NOMO-1 (cell line): ENCODE data around the gene TH.
"Not testable (repeated sequence)": the region's sequence is repeated elsewhere in the genome, so short reads cannot be mapped to it uniquely, and the experiment has no call there.

Source experiments
- DNase-seq, 2 experiments: peaks; one replicate each; lab custom pipeline; 2025; ENCODE audit not compliant: unreplicated experiment in 2 of 2; lab: John Stamatoyannopoulos, UW

The TH gene

GRCh38 chr11:2179516-2179915 is 7.9 kb upstream of the TH start:
- DNase-seq, result no peak

GRCh38 chr11:2178906-2179494 is 7.4 kb upstream of the TH start:
- DNase-seq, result no peak

- not testable (repeated sequence) for DNase-seq
Measured at GRCh38 chr11:2178055-2178773, 6.6 kb upstream of the TH start.

- no peak for DNase-seq
Measured at GRCh38 chr11:2177076-2177475, 5.5 kb upstream of the TH start.

GRCh38 chr11:2176389-2176900 is 4.8 kb upstream of the TH start:
- no peak for DNase-seq

GRCh38 chr11:2175659-2176058 is 4.0 kb upstream of the TH start:
- no peak for DNase-seq

- no peak for DNase-seq
Measured at GRCh38 chr11:2174361-2174760, 2.7 kb upstream of the TH start.

GRCh38 chr11:2173761-2174160 is 2.1 kb upstream of the TH start:
- no peak for DNase-seq

- no peak for DNase-seq
Measured at GRCh38 chr11:2173150-2173693, 1.6 kb upstream of the TH start.

GRCh38 chr11:2172676-2173075 is 1.1 kb upstream of the TH start:
- DNase-seq, result no peak

- no peak for DNase-seq
Measured at GRCh38 chr11:2169626-2170570, 1.7 kb downstream of the TH start.

GRCh38 chr11:2169005-2169378 is 2.6 kb downstream of the TH start:
- DNase-seq, result no peak

GRCh38 chr11:2168286-2169004 is 3.2 kb downstream of the TH start:
- DNase-seq, result no peak

GRCh38 chr11:2167141-2168045 is 4.2 kb downstream of the TH start:
- no peak for DNase-seq

- DNase-seq, result no peak
Measured at GRCh38 chr11:2166091-2166851, 5.3 kb downstream of the TH start.

- DNase-seq, result no peak
Measured at GRCh38 chr11:2165571-2165970, 6.0 kb downstream of the TH start.

- no peak for DNase-seq
Measured at GRCh38 chr11:2164861-2165555, 6.6 kb downstream of the TH start.

- no peak for DNase-seq
Measured at GRCh38 chr11:2164081-2164480, 7.5 kb downstream of the TH start.
